Naive thymus-derived CD8-positive, alpha-beta T cell (primary cell): ENCODE results near the gene CDKAL1. TPM values are rescaled to one million over a fixed set of nuclear protein-coding genes. Genes with fewer than 3 reads are reported as not detected.

Source experiments
- ATAC-seq, 2 donors: fragments of 150-1000 bp; cut with Tn5 transposase in 1 of 2; sonication (Bioruptor Pico), chemical (Tn5 transposase) in 1 of 2; 1 replicate in 1 of 2; 2 replicates in 1 of 2; pipeline ENCODE4 v1.10.0; 2021; ENCODE audit warnings: mild to moderate bottlenecking in 2 of 2, moderate library complexity in 2 of 2
- POLR2A ChIA-PET: fragments of 350-600 bp; sonication (Branson Sonifier 250); formaldehyde crosslinking; loops from one replicate; lab custom pipeline; 2021; ENCODE audit warnings: antibody characterized with exemption; lab: Charles Lee
- DNase-seq, 10 donors: peaks; one replicate each; pipeline versions ENCODE4 v3.0.0 to v3.0.0-alpha.2; 2020 to 2022
- H3K27ac Mint-ChIP-seq, 10 donors: one replicate each; pipeline ENCODE4 v1.8.0; 2020 to 2022; ENCODE audit warnings: mild to moderate bottlenecking in 10 of 10, mixed read lengths in 10 of 10, moderate library complexity in 4 of 10, inconsistent platforms in 1 of 10
- H3K27me3 Mint-ChIP-seq, 5 donors: one replicate each; pipeline ENCODE4 v1.8.0; 2021 to 2022; ENCODE audit warnings: mixed read lengths in 5 of 5
- H3K36me3 Mint-ChIP-seq, 3 donors: one replicate each; pipeline ENCODE4 v1.8.0; 2020 to 2022; ENCODE audit warnings: mixed read lengths in 3 of 3, mild to moderate bottlenecking in 2 of 3, inconsistent platforms in 1 of 3
- H3K4me1 Mint-ChIP-seq, 4 donors: one replicate each; pipeline ENCODE4 v1.8.0; 2021 to 2022; ENCODE audit warnings: mixed read lengths in 4 of 4
- H3K4me3 Mint-ChIP-seq, 10 donors: one replicate each; pipeline ENCODE4 v1.8.0; 2020 to 2022; ENCODE audit warnings: mild to moderate bottlenecking in 10 of 10, mixed read lengths in 10 of 10, moderate library complexity in 6 of 10, inconsistent platforms in 1 of 10
- H3K9me3 Mint-ChIP-seq, 9 donors: one replicate each; pipeline ENCODE4 v1.8.0; 2020 to 2022; ENCODE audit warnings: mixed read lengths in 9 of 9, mild to moderate bottlenecking in 3 of 9, inconsistent platforms in 1 of 9, moderate library complexity in 1 of 9
- polyA plus RNA-seq, 3 donors: library from polyadenylated mRNA; unstranded; fragments of 300-500 nt; fragmentation: Illumina TruSeq; gene quantifications; one replicate each; pipeline ENCODE4 v1.2.3, GENCODE V29; 2021
- total RNA-seq, 8 experiments: library from RNA in 2 of 8; stranded (reverse) in 2 of 8; gene quantifications; one replicate each; pipeline ENCODE4 v1.2.3 and lab custom pipeline; 2021 to 2026

Gene CDKAL1
- total and polyA plus RNA-seq, 5 experiments from 2014 or later: 21.5 to 36.7 (median 29.1) TPM

DNA sequence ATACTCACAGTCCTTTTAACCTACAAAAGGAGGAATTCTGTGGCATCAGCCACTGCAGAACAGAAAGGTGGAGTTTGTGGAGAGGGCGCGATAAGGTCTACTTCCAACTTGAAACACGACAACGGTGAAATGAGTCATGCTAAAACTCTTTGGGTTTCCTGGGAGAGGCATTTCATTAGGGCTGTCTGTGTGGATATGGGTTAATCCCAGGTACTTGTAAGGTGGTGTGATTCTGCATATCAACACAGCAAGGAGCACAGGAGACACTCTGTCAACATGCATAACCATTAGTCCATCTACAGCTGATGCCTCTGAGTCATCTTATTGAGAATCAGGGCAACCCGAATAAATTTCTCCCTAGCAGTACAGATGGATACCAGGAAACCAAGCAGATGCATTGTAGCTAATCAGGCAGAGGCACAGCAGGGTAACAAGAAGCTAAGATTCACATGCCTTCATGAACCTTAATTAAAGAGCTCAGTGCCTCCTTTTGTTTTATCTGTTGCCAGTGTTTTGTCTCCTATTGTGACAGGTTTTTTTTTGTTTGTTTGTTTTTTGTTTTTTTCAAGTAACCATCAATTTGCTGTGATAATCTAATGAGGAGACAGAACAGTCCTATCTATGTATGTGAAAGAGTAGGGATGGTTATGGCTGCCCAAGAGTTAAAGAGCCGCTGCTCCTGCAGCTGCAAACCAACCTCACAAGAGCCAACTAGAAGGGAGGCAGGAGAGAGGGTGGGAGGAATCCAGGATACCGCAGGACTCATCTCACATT, 743.5 kb downstream of the CDKAL1 start:
- H3K27ac Mint-ChIP-seq: no peak overlapping the region

DNA sequence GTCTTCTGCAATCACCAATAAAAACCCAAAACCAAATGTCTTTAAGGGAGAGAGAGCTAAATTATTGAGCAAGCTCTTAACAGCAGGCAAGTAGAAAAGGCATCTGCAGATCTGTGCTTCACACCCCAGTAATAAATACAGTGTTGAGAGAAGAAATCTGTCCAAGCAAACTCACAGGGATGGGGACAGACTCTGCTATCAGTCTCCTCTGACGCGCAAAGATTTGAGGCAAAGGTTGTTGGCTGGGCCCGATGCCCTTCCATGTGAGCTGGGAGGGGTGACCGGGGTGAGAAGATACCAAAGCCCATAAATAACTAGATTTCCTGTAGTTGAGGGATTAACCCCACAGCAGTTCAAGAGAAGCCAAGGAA, 744.1 kb downstream of the CDKAL1 start:
- ATAC-seq (no peak), DNase-seq (no peak)
- POLR2A ChIA-PET: no interaction called here
- H3K27ac Mint-ChIP-seq: no peak overlapping the region
- peaks cover 0 to 2% (median 0%) of the 10 kb centered on the region in 4 donors for H3K4me1 Mint-ChIP-seq
- no peak overlapping the region for H3K4me3 Mint-ChIP-seq
- H3K27me3 Mint-ChIP-seq: peaks cover 0 to 4% (median 0%) of the 10 kb centered on the region in 5 donors
- H3K36me3 Mint-ChIP-seq: no peaks in the 10 kb centered on the region
- peaks cover 0 to 4% (median 0%) of the 10 kb centered on the region in 9 donors for H3K9me3 Mint-ChIP-seq

More for the DNA sequence above, 743.5 kb downstream of the CDKAL1 start:
- Mint-ChIP-seq H3K27me3 (peaks cover 0 to 4% (median 0%) of the 10 kb centered on the region in 5 donors), H3K4me1 (peaks cover 0 to 2% (median 0%) of the 10 kb centered on the region in 4 donors), H3K4me3 (no peak overlapping the region), H3K36me3 (no peaks in the 10 kb centered on the region), H3K9me3 (peaks cover 0 to 7% (median 0%) of the 10 kb centered on the region in 9 donors)
- POLR2A ChIA-PET: no interaction called here
- ATAC-seq: no peak
- DNase-seq: no peak

DNA sequence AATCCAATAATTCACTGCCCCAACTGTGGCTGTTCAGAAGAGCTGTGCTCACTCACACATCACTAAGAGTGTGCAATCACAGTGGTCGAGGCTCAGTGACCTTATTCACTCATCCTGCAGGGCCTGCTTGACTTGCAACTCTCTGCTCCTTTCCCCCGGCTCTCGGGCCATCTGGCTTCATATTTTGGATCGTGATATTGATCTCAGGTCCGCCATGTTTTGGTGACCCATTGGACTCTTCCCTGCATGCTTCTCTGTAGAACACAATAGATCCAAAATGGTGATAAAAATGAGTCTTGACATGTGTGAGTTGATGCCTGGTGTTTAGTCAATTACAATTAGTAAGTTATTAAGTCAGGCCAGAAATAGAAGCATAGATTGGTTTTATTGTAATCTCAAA, 745.4 kb downstream of the CDKAL1 start:
- peaks cover 0 to 2% (median 0%) of the 10 kb centered on the region in 4 donors for H3K4me1 Mint-ChIP-seq
- H3K27ac Mint-ChIP-seq: no peak overlapping the region
- no peak for DNase-seq
- POLR2A ChIA-PET: no interaction called here
- H3K36me3 Mint-ChIP-seq: no peaks in the 10 kb centered on the region
- peaks cover 0 to 4% (median 0%) of the 10 kb centered on the region in 5 donors for H3K27me3 Mint-ChIP-seq
- H3K9me3 Mint-ChIP-seq: peaks cover 0 to 1% (median 0%) of the 10 kb centered on the region in 9 donors
- H3K4me3 Mint-ChIP-seq: no peak overlapping the region
- no peak for ATAC-seq

DNA sequence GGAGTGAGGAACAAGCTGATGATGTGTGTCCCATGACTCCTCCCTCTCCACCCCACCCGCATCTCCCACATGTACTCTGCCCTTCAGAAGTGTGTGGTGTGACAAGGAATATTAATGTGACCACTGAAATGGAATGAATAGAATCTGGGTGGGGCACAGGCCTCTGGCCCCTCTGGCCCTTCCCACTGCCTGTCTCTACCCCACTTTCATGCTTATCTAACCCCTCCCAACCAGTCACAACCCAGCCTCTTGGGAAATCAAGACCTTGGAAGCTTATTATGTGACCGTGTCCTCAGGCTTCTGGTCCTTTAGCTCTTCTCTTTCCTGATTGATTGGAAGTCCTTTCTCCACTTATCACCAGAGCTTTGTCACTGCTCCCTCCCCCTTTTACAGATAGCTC, 747.1 kb downstream of the CDKAL1 start:
- Mint-ChIP-seq H3K9me3 (peaks cover 0 to 1% (median 0%) of the 10 kb centered on the region in 9 donors), H3K4me3 (no peak overlapping the region), H3K4me1 (peaks cover 0 to 2% (median 0%) of the 10 kb centered on the region in 4 donors), H3K27me3 (peaks cover 0 to 4% (median 2%) of the 10 kb centered on the region in 5 donors), H3K36me3 (no peaks in the 10 kb centered on the region), H3K27ac (no peak overlapping the region)
- no peak for ATAC-seq
- POLR2A ChIA-PET: no interaction called here
- DNase-seq: no peak

Other genes with a start within 250 kb of the CDKAL1 start
- gene E2F3, start 132.6 kb upstream of the CDKAL1 start, total RNA-seq: 10 to 100 TPM; 44.3 to 45.2 TPM
- 1 to 10 TPM; 4.9 to 8.0 (median 5.9) TPM for gene E2F3, start 132.6 kb upstream of the CDKAL1 start, polyA plus RNA-seq